Fibroblast of pulmonary artery (primary cell): ENCODE results near the gene GPR52.
A peak's percentile ranks its signal among the peaks of the same experiment; 100 is the strongest.

Source experiments
- DNase-seq: peaks from one replicate; pipeline ENCODE4 v3.0.0-alpha.2; 2010; ENCODE audit warnings: low read depth
- H3K4me3 ChIP-seq: replicated peaks from 2 replicates; pipeline ENCODE4 v1.5.1; 2011; ENCODE audit warnings: low read depth, mild to moderate bottlenecking, control low read depth, low read length, moderate library complexity
- CTCF ChIP-seq: IDR thresholded peaks from 2 replicates; pipeline ENCODE4 v1.5.1; 2011; ENCODE audit warnings: mild to moderate bottlenecking, control low read depth, low read length, inconsistent platforms; ENCODE audit errors: missing control alignments

The GPR52 gene

GRCh38 chr1:174447866-174448530 is at the start of gene GPR52:
Gene GPR52, plus strand, starts transcription at chr1:174447964. Its CDS starts 148 bp downstream, at chr1:174448112.
- no peak for TF ChIP-seq CTCF
- H3K4me3 ChIP-seq: no peak within 1 kb of the TSS
- DNase-seq: no peak

GRCh38 chr1:174398246-174398645 is 49.5 kb upstream of the GPR52 start:
- H3K4me3 ChIP-seq: no peak overlapping the region
- peak; percentile 37 for DNase-seq
- no peak for TF ChIP-seq CTCF

- no peak for TF ChIP-seq CTCF
- DNase-seq: no peak
- H3K4me3 ChIP-seq: no peak overlapping the region
Measured at GRCh38 chr1:174399211-174399610, 48.6 kb upstream of the GPR52 start.

DNA sequence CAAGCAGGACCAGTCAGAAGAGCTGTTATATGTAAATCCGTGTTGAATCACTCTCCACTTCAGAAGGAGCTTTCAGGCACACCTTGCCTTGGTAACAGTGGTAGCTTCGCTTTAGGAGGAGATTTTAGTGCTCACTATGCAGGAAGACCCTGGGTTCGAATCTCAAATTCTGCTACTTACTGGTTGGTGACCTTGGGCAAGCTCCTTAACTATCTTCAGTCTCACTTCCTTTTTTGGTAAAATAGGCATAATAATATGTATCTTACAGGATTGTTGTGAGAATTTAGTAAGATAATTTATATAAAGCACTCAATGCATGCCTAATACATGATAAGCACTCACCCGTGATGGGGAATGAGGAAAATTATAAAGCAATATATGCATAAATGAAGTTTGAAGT is 46.7 kb upstream of the GPR52 start:
- H3K4me3 ChIP-seq: no peak overlapping the region
- TF ChIP-seq CTCF: no peak
- DNase-seq: no peak

DNA sequence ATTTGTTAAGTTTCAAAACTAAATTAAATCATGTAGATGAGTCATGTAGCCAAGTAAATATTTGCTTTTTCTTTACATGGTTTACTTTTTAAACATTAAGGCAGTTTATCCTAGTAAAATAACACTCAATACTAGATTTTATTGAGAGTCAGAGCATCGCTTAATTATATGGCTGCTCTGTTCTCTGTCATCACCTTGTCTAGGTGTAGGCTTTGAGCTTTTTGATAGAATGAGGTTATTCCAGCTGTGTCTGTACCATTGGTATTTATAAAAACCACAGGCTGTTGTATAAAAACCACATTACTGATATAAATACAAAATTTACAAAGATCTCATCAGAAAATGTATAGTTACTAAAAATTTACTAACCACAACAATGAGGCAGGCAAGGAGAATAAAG is 42.5 kb upstream of the GPR52 start:
- no peak for TF ChIP-seq CTCF

GRCh38 chr1:174406421-174406820 is 41.3 kb upstream of the GPR52 start:
- no peak for TF ChIP-seq CTCF
- no peak overlapping the region for H3K4me3 ChIP-seq
- no peak for DNase-seq

More for the DNA sequence above, 42.5 kb upstream of the GPR52 start:
- DNase-seq: no peak
- H3K4me3 ChIP-seq: no peak overlapping the region

- no peak for DNase-seq
- no peak for TF ChIP-seq CTCF
- H3K4me3 ChIP-seq: no peak overlapping the region
Measured at GRCh38 chr1:174407665-174408064, 40.1 kb upstream of the GPR52 start.
